SU-DHL-6 (cell line): ENCODE data around the gene ZCWPW2.

Experiments
- EZH2phosphoT487 ChIP-seq: fragments of 200-600 bp; sonication (generic), shearing (Covaris generic); conservative IDR thresholded peaks from 2 replicates; pipeline ENCODE4 v1.6.1; 2018; ENCODE audit warnings: mild to moderate bottlenecking, antibody characterized with exemption, low read length, moderate library complexity, mixed read lengths
- TF ChIP-seq, protein P1 (sequence below): fragments of 200-600 bp; sonication (generic); IDR thresholded peaks from one replicate; pipeline ENCODE4 v1.5.1; 2017; ENCODE audit warnings: antibody characterized with exemption, mild to moderate bottlenecking, low read length, moderate library complexity; ENCODE audit not compliant: insufficient read depth, poor library complexity, severe bottlenecking

DNA sequence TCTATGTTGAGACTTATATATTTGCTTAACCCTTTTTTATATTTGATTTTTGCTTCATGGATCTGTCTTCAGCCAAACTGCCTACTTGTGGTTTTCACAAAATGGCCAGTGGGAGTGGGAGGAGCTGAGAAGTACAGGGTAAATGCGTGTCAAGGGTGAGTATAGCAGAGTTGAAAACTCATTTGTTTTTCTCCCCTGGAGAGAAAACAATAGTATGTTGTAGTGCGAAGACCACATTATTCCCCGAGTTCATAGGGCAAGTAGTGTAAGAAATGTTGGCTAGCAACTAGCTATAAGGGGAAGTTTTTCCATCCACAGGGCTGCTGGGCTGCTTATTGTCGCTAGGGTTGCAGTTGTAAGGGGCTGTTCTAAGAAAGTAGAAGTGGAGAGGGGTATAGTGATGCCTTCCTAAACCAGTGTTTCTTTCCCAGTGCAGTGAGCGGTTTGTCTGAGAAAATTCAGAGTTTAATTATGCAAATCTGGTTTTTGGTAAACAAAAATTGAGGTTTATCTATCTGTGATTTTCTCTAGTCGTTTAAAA lies 153.9 kb downstream of the ZCWPW2 start:
- TF ChIP-seq, protein P1, sequence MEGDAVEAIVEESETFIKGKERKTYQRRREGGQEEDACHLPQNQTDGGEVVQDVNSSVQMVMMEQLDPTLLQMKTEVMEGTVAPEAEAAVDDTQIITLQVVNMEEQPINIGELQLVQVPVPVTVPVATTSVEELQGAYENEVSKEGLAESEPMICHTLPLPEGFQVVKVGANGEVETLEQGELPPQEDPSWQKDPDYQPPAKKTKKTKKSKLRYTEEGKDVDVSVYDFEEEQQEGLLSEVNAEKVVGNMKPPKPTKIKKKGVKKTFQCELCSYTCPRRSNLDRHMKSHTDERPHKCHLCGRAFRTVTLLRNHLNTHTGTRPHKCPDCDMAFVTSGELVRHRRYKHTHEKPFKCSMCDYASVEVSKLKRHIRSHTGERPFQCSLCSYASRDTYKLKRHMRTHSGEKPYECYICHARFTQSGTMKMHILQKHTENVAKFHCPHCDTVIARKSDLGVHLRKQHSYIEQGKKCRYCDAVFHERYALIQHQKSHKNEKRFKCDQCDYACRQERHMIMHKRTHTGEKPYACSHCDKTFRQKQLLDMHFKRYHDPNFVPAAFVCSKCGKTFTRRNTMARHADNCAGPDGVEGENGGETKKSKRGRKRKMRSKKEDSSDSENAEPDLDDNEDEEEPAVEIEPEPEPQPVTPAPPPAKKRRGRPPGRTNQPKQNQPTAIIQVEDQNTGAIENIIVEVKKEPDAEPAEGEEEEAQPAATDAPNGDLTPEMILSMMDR = no peak
- no peak for TF ChIP-seq EZH2phosphoT487
